ENCODE measurements around the gene STX1B.

Gene STX1B

DNA sequence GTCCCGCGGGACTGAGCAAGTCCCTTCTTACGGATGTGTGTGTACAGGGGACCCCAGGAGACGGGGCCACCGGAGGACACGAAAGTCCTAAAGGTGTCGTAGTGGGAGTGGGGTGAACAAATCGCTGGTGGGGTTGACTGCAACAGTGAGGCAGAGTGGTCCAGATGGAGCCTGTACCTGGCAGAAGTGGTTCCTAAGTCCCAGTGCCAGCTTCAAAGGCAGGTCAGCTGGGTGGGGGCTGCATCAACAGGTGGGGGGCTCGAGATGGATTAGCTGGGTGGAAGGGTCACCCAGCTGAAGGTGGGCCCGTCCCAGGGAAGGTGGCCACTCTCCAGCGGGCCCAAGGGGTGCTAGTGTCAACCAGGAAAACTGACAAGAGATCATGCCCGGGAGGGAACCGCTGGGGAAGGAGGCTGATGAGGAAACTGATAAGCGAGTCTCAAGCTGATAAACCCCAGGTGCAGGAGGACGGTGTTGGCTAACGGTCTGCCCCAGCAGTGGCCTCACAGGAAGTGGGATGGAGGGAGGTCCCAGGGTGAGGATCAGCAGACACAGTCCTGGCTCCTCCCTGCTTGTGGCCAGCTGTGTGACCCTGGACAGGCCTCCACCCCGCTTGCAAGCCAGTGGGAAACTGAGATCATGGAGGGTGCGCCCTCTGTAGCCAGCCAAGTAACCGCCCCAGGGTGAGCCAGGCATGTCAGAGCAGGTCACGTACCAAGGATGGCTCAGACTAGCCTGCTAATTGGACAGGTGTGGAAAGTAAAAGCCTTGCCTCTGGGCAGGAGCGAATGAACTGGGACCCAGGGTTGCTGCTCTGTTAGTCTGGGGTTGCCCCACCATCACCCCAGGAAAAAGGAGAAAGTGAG, 60.6 kb downstream of the STX1B start:
- Histone ChIP-seq H3K36me3 (ENCODE audit: insufficient read depth, low read length) (peaks cover 6% of the 10 kb centered on the region; the same call in 1 of the 2 replicates), H2AFZ (ENCODE audit: low read length) (no peak overlapping the region), H4K20me1 (ENCODE audit: insufficient read depth, low read length, poor library complexity, severe bottlenecking) (peaks cover 3% of the 10 kb centered on the region), H3K4me3 (ENCODE audit: low read length, poor library complexity, severe bottlenecking) (peak overlapping the region; percentile 90), H3K9ac (ENCODE audit: low read depth, low read length, poor library complexity, severe bottlenecking) (peak overlapping the region; percentile 99), H3F3A (ENCODE audit: low read depth) (0 out of 2 replicates have a peak, but pooled peaks cover 6% of the 10 kb centered on the region), H3K79me2 (ENCODE audit: insufficient read depth, low read length) (peaks cover 23% of the 10 kb centered on the region), H3K9me3 (ENCODE audit: insufficient read depth, low read depth, low read length) (no peaks in the 10 kb centered on the region), H3K9me2 (replicated peaks; ENCODE audit: low read depth, low read length) (no peaks in the 10 kb centered on the region), H3K27me3 (ENCODE audit: insufficient read depth, low read length, poor library complexity, severe bottlenecking) (peaks cover 7% of the 10 kb centered on the region), H3K4me1 (ENCODE audit: insufficient read depth, low read length, poor library complexity, severe bottlenecking) (peaks cover 25% of the 10 kb centered on the region), H3K4me2 (ENCODE audit: low read depth, low read length, poor library complexity, severe bottlenecking) (peak overlapping the region; percentile 84)
- TF ChIP-seq, protein P1, sequence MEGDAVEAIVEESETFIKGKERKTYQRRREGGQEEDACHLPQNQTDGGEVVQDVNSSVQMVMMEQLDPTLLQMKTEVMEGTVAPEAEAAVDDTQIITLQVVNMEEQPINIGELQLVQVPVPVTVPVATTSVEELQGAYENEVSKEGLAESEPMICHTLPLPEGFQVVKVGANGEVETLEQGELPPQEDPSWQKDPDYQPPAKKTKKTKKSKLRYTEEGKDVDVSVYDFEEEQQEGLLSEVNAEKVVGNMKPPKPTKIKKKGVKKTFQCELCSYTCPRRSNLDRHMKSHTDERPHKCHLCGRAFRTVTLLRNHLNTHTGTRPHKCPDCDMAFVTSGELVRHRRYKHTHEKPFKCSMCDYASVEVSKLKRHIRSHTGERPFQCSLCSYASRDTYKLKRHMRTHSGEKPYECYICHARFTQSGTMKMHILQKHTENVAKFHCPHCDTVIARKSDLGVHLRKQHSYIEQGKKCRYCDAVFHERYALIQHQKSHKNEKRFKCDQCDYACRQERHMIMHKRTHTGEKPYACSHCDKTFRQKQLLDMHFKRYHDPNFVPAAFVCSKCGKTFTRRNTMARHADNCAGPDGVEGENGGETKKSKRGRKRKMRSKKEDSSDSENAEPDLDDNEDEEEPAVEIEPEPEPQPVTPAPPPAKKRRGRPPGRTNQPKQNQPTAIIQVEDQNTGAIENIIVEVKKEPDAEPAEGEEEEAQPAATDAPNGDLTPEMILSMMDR (conservative IDR thresholded peaks at IDR 0.05; ENCODE audit: low read length): peak; percentile 53
- TF ChIP-seq EZH2phosphoT487 (IDR thresholded peaks at IDR 0.05; ENCODE audit: borderline replicate concordance): no peak

DNA sequence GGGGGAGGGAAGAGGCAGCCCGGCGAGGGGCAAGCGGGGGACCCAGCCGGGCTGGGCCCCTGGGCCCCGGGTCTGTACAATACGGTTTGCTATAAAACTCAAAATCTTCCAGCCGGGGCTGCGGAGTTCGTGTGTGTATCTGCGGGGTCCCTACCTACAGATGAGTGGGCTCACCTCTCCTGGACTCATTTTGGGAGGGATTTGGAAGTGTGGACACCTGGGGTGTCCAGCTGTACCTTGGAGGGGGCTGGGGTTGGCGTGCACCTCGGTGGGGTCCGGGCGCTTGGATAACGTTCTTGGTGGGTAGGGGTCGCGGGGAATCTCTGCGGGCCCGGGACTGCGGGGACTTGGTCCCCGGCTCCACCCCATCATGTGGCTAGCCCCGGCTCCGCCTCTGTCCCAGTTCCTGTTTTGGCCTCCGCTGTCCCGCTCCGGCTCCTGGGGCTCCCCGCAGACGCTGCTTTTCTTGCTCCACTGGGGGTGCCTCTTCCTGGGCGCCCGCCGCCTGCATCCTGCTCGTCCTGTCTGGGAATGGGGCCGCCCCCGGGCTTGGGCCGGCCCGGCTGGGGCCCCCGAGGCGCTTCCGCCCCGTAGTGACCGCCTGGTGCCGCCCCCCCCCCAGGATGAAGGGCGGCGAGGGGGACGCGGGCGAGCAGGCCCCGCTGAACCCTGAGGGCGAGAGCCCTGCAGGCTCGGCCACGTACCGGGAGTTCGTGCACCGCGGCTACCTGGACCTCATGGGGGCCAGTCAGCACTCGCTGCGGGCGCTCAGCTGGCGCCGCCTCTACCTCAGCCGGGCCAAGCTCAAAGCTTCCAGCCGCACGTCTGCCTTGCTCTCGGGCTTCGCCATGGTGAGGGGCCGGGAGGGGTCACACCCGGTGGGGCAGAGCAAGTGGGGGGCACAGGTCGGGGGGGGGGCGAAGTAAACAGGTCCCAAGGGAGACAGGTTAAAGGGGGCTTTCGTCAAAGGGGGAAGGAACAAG, 61.5 kb downstream of the STX1B start, which contains the start of gene ORAI3:
TSS of gene ORAI3 (plus strand) at position 402 of the 983 bp plus-strand sequence. CDS start at position 624, 222 bp downstream.
- TF ChIP-seq, protein P1 (conservative IDR thresholded peaks at IDR 0.05; ENCODE audit: low read length): no peak
- TF ChIP-seq EZH2phosphoT487 (IDR thresholded peaks at IDR 0.05; ENCODE audit: borderline replicate concordance): no peak
- Histone ChIP-seq H3K9me2 (replicated peaks; ENCODE audit: low read depth, low read length) (no peaks in the 10 kb centered on the region), H3K27me3 (ENCODE audit: insufficient read depth, low read length, poor library complexity, severe bottlenecking) (peaks cover 7% of the 10 kb centered on the region), H3K9me3 (ENCODE audit: insufficient read depth, low read depth, low read length) (no peaks in the 10 kb centered on the region), H3K9ac (ENCODE audit: low read depth, low read length, poor library complexity, severe bottlenecking) (peak within 1 kb of the TSS; percentile 99), H3K4me2 (ENCODE audit: low read depth, low read length, poor library complexity, severe bottlenecking) (peak within 1 kb of the TSS; percentile 84), H3K79me2 (ENCODE audit: insufficient read depth, low read length) (peaks cover 23% of the 10 kb centered on the region), H3F3A (ENCODE audit: low read depth) (no peaks in the 10 kb centered on the region), H3K4me1 (ENCODE audit: insufficient read depth, low read length, poor library complexity, severe bottlenecking) (peaks cover 25% of the 10 kb centered on the region), H3K4me3 (ENCODE audit: low read length, poor library complexity, severe bottlenecking) (peak within 1 kb of the TSS; percentile 90), H4K20me1 (ENCODE audit: insufficient read depth, low read length, poor library complexity, severe bottlenecking) (peaks cover 3% of the 10 kb centered on the region), H2AFZ (ENCODE audit: low read length) (0 out of 2 replicates have a peak within 1 kb of the TSS, but pooled peaks have one; percentile 25), H3K36me3 (ENCODE audit: insufficient read depth, low read length) (peaks cover 14% of the 10 kb centered on the region; the same call in 1 of the 2 replicates)

DNA sequence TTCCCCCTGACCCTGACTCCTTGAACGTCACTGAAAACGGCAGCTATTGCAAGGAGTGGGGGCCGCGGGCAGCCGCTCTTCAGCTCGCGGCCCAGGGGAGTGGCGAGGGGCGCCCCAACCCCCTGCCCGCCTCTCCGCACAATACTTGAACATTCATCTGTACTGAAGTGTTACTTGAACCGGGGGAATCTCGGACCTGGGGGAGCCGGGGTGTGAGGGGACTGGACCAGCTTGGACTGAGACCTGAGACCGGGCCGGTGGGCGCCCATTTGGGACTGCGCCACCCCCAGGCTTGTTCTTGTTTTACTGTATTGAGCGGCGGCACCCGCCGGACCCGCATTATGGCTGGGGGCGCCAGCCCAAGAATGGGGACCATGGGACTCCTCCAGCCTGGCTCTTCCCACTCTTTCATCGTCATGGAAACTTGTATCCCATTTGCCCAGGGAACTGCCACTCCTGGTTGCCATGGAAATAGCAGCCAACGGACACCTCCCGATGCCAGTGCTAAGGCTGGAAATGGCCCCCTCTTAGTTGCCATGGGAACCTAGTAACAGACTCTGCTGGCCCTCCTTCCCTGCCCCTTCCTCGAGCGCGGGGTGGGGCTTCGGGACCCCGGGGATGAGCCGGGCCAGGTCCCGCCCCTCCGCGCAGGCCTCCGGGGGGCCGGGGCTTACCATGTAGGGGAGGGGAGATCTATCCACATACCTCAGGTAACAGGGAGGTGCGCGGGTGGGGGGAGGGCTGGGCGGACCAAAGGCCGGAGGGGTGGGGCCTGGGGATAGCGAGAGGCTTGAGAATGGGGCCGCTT, 62.4 kb downstream of the STX1B start:
- Histone ChIP-seq H3K9me3 (ENCODE audit: insufficient read depth, low read depth, low read length) (no peaks in the 10 kb centered on the region), H2AFZ (ENCODE audit: low read length) (no peak overlapping the region), H3K9me2 (replicated peaks; ENCODE audit: low read depth, low read length) (no peaks in the 10 kb centered on the region), H3K4me2 (ENCODE audit: low read depth, low read length, poor library complexity, severe bottlenecking) (peak overlapping the region; percentile 84), H3K79me2 (ENCODE audit: insufficient read depth, low read length) (peaks cover 22% of the 10 kb centered on the region), H4K20me1 (ENCODE audit: insufficient read depth, low read length, poor library complexity, severe bottlenecking) (peaks cover 3% of the 10 kb centered on the region), H3K4me1 (ENCODE audit: insufficient read depth, low read length, poor library complexity, severe bottlenecking) (peaks cover 21% of the 10 kb centered on the region), H3K9ac (ENCODE audit: low read depth, low read length, poor library complexity, severe bottlenecking) (peak overlapping the region; percentile 99), H3K36me3 (ENCODE audit: insufficient read depth, low read length) (peaks cover 19% of the 10 kb centered on the region), H3K27me3 (ENCODE audit: insufficient read depth, low read length, poor library complexity, severe bottlenecking) (peaks cover 7% of the 10 kb centered on the region), H3K4me3 (ENCODE audit: low read length, poor library complexity, severe bottlenecking) (peak overlapping the region; percentile 90), H3F3A (ENCODE audit: low read depth) (no peaks in the 10 kb centered on the region)
- TF ChIP-seq, protein P1 (conservative IDR thresholded peaks at IDR 0.05; ENCODE audit: low read length): no peak
- TF ChIP-seq EZH2phosphoT487 (IDR thresholded peaks at IDR 0.05; ENCODE audit: borderline replicate concordance): no peak
